Adrenal gland (tissue), 12 donors: Measurements from ENCODE around the gene HAS3. TPM values are rescaled to one million over a fixed set of nuclear protein-coding genes. Genes with fewer than 3 reads are reported as not detected.

Experiments
- DNase-seq, 7 donors: peaks; one replicate each; pipeline ENCODE4 v3.0.0-alpha.2; 2019 to 2020
- H3K27ac ChIP-seq, 5 donors: fragments of 200-600 bp; sonication (generic) in 4 of 5; 1 replicate in 3 of 5; 2 replicates in 2 of 5; pipeline versions ENCODE4 v1.5.1 to v1.8.0; 2016 to 2020; ENCODE audit warnings: mild to moderate bottlenecking in 1 of 5
- H3K27me3 ChIP-seq: fragments of 200-600 bp; 2 replicates; pipeline ENCODE4 v1.8.0; 2021
- H3K36me3 ChIP-seq, 2 donors: fragments of 200-600 bp; replicated peaks in 1 of 2; 1 replicate in 1 of 2; 2 replicates in 1 of 2; pipeline versions ENCODE4 v1.5.1 to v1.8.0; 2018 to 2022
- H3K4me1 ChIP-seq, 2 donors: fragments of 200-600 bp; replicated peaks in 1 of 2; 1 replicate in 1 of 2; 2 replicates in 1 of 2; pipeline versions ENCODE4 v1.5.1 to v1.8.0; 2018 to 2021
- H3K4me3 ChIP-seq, 4 donors: fragments of 200-600 bp; sonication (generic) in 3 of 4; one replicate each; pipeline ENCODE4 v1.5.1; 2016 to 2018
- H3K9me3 ChIP-seq, 3 donors: fragments of 200-600 bp; sonication (generic) in 1 of 3; replicated peaks in 1 of 3; 1 replicate in 2 of 3; 2 replicates in 1 of 3; pipeline versions ENCODE4 v1.5.1 to v1.8.0; 2016 to 2021
- CTCF ChIP-seq, 6 experiments: fragments of 450-650 bp in 4 of 6; fragments of 200-600 bp in 2 of 6; sonication (generic) in 1 of 6; IDR thresholded peaks; 1 replicate in 5 of 6; 2 replicates in 1 of 6; pipeline versions ENCODE4 v1.5.1 to v1.8.0; 2016 to 2021; ENCODE audit warnings: antibody characterized with exemption in 6 of 6, mild to moderate bottlenecking in 2 of 6, moderate library complexity in 1 of 6
- POLR2A ChIP-seq, 2 donors: fragments of 450-650 bp; IDR thresholded peaks; one replicate each; pipeline ENCODE4 v1.6.1; 2017; ENCODE audit warnings: antibody characterized with exemption in 2 of 2, mild to moderate bottlenecking in 2 of 2, moderate library complexity in 1 of 2
- WGBS, 4 donors: extraction: QIAGEN DNeasy Blood & Tissue Kit in 2 of 4; methylation state at CpG; one replicate each; pipeline versions ENCODE4 v1.1.5 to v1.1.7; 2013 to 2017; 5-methylcytosine and 5-hydroxymethylcytosine counted together
- intact Hi-C, 2 donors: fragments of 100-400 bp; cut with DNase I; formaldehyde crosslinking; loops; one replicate each; pipeline versions ENCODE4 v1.14.1 to v1.15.0; 2022 to 2023
- polyA plus RNA-seq, 3 donors: library from polyadenylated mRNA; stranded (reverse); fragments of 200-250 nt in 2 of 3; fragments of 350-450 nt in 1 of 3; fragmentation: Illumina TruSeq in 1 of 3; extraction: RNeasy Lipid Tissue Mini Kit (QIAGEN cat#74804) in 1 of 3; gene quantifications; one replicate each; pipeline ENCODE4 v1.2.3, GENCODE V29; 2013 to 2014
- total RNA-seq, 9 donors: library from RNA; depleted of rRNA in 4 of 9; stranded (reverse); fragments of >200 nt in 4 of 9; fragments of 120-200 nt in 1 of 9; fragmentation: NEBNext Ultra II Directional in 1 of 9; extraction: Animal tissue kit (Norgen Biotek cat#: 25700) in 1 of 9; gene quantifications; one replicate each; pipeline versions ENCODE4 v1.1.0 to v1.2.4, GENCODE V29; 2013 to 2023
- donor health status: healthy with polysubstance abuse.
- donor health status: Bipolar disorder and iron deficiency.
- donor health status: DM: yes; HTN: yes; CAD: no.
- donor health status: DM: no; HTN: no; CAD: no.
- donor health status: DM: no; HTN: no; CAD: no.
- donor health status: DM: yes; HTN: yes; CAD: no.

Gene HAS3
- total and polyA plus RNA-seq, 12 donors, result 0.06 to 1.2 (median 0.43) TPM

DNA sequence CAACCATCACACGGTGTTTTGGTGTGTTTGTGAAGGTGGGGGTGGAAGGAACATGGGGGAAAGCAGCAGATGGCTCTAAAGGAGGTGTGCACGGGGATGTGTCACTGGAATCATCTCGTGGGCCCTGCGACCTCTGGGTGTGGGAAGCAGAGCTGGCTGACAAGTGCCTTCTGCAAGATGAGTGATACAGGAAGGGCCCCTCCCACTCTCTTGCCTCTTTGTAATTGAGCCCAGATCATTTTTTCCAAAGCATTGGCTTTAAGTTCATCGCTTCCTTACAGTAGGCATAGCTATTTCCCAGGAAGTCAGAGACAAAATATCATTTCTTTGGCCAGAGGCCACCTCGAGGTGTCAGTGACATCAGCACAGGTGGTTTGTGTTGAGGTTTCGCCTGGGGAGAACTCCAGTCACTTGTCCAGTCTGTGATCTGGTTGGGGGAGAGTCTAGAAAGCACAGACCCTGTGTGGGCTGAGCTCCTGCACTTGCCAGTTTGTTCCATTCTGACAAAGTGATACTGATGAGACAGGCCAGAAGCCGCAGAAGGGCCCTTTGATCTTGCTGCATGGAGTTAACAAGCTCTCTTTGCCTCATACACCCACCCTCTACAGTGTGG is 60.9 kb downstream of the HAS3 start:
- WGBS, 4 donors, result 73 to 80% (median 77%) methylated on average over 7 to 8 of the region's 8 CpGs

GRCh38 chr16:69166946-69167930 is 61.8 kb downstream of the HAS3 start:
- H3K27ac ChIP-seq, result no peak overlapping the region
- H3K4me3 ChIP-seq, result no peak overlapping the region
- intact Hi-C loops, result no loop called here
- no peak for TF ChIP-seq CTCF (IDR thresholded peaks at IDR 0.05)
- no peak for TF ChIP-seq POLR2A (IDR thresholded peaks at IDR 0.05)
- peak in 1 of 7 donors; percentile 5 for DNase-seq
- no peaks in the 10 kb centered on the region for H3K9me3 ChIP-seq
- peaks cover 4 to 7% of the 10 kb centered on the region in 2 donors for H3K4me1 ChIP-seq
- no peaks in the 10 kb centered on the region for H3K27me3 ChIP-seq
- 91 to 94% (median 92%) methylated on average over 7 of the region's 7 CpGs for WGBS, 4 donors
- peaks cover 0 to 52% of the 10 kb centered on the region in 2 donors for H3K36me3 ChIP-seq

More for the DNA sequence above, 60.9 kb downstream of the HAS3 start:
- Histone ChIP-seq H3K27ac (no peak overlapping the region), H3K9me3 (no peaks in the 10 kb centered on the region), H3K4me3 (no peak overlapping the region), H3K36me3 (peaks cover 0 to 54% of the 10 kb centered on the region in 2 donors), H3K4me1 (peaks cover 0 to 4% of the 10 kb centered on the region in 2 donors), H3K27me3 (no peaks in the 10 kb centered on the region)
- no peak for TF ChIP-seq CTCF (IDR thresholded peaks at IDR 0.05)
- no peak for TF ChIP-seq POLR2A (IDR thresholded peaks at IDR 0.05)
- intact Hi-C loops, result no loop called here
- DNase-seq, result no peak

Other genes starting within 250 kb of the HAS3 start
- gene CHTF8, start 26.9 kb downstream of the HAS3 start, total RNA-seq, result 100 to 1,000 TPM in 3 of 9 donors, 10 to 100 TPM in 6; 48.8 to 207 (median 82.6) TPM
- gene CHTF8, start 26.9 kb downstream of the HAS3 start, polyA plus RNA-seq, result 100 to 1,000 TPM in 1 of 3 donors, 10 to 100 TPM in 2; 34.0 to 103 (median 37.7) TPM
- 10 to 100 TPM in 8 of 9 donors, 1 to 10 TPM in 1; 8.8 to 51.2 (median 23.2) TPM for gene UTP4, start 27.0 kb downstream of the HAS3 start, total RNA-seq
- 10 to 100 TPM; 16.2 to 50.8 (median 24.9) TPM for gene UTP4, start 27.0 kb downstream of the HAS3 start, polyA plus RNA-seq
- gene SNTB2, start 81.5 kb downstream of the HAS3 start, total RNA-seq, result 10 to 100 TPM in 8 of 9 donors, 1 to 10 TPM in 1; 9.8 to 52.7 (median 43.7) TPM
- 1 to 10 TPM; 3.6 to 8.8 (median 8.4) TPM for gene SNTB2, start 81.5 kb downstream of the HAS3 start, polyA plus RNA-seq
- 10 to 100 TPM; 28.1 to 39.5 (median 34.5) TPM for gene VPS4A, start 205.7 kb downstream of the HAS3 start, total RNA-seq
- 10 to 100 TPM; 31.2 to 55.1 (median 42.5) TPM for gene VPS4A, start 205.7 kb downstream of the HAS3 start, polyA plus RNA-seq
- gene PDF, start 224.9 kb downstream of the HAS3 start, total RNA-seq, result 10 to 100 TPM in 8 of 9 donors, 1 to 10 TPM in 1; 9.7 to 61.9 (median 23.1) TPM
- gene PDF, start 224.9 kb downstream of the HAS3 start, polyA plus RNA-seq, result 1 to 10 TPM; 1.2 to 4.2 (median 2.0) TPM
- 10 to 100 TPM; 41.2 to 85.3 (median 55.4) TPM for gene COG8, start 233.9 kb downstream of the HAS3 start, total RNA-seq
- gene COG8, start 233.9 kb downstream of the HAS3 start, polyA plus RNA-seq, result 10 to 100 TPM; 26.1 to 30.1 (median 28.0) TPM
- 10 to 100 TPM; 10.5 to 38.0 (median 21.7) TPM for gene NIP7, start 234.1 kb downstream of the HAS3 start, total RNA-seq
- gene NIP7, start 234.1 kb downstream of the HAS3 start, polyA plus RNA-seq, result 10 to 100 TPM; 12.4 to 28.3 (median 13.6) TPM
- under 1 TPM in 5 of 9 donors, not detected in 4; 0.22 to 0.56 (median 0.42) TPM for gene TMED6, start 246.1 kb downstream of the HAS3 start, total RNA-seq
- 1 to 10 TPM in 1 of 3 donors, under 1 TPM in 1, not detected in 1; 0.22 to 2.5 TPM for gene TMED6, start 246.1 kb downstream of the HAS3 start, polyA plus RNA-seq